ENCODE results near the gene INO80B.

Gene INO80B

DNA sequence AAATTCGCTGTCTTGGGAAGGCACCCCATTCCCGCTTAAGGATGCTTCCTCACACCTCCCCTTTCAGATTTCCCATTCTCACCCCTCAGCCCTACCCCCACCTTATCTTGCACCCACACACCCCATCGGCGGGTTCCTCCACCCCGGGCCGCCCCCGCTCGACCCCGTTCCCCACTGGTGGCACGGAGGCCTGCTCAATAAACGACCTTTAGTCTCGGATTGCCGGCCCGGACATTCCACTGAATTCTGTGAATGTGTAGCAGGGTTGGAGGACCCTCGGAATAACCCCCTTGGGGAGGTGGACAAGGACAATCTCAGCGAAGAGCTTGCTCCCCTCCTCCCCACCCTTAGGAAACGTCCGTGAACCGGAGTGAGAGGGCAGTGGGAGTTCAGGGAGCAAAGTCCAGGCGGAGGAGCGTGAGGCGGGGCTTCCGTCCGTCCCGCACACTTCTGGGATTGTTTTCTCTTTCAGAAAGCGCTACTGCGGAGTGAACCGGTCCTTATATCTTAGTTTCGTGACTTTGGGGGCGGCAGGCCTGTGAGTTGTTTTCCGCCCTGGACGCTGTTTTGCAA is 47.3 kb downstream of the INO80B start:
- DNase-seq (ENCODE audit: low read depth): no peak

DNA sequence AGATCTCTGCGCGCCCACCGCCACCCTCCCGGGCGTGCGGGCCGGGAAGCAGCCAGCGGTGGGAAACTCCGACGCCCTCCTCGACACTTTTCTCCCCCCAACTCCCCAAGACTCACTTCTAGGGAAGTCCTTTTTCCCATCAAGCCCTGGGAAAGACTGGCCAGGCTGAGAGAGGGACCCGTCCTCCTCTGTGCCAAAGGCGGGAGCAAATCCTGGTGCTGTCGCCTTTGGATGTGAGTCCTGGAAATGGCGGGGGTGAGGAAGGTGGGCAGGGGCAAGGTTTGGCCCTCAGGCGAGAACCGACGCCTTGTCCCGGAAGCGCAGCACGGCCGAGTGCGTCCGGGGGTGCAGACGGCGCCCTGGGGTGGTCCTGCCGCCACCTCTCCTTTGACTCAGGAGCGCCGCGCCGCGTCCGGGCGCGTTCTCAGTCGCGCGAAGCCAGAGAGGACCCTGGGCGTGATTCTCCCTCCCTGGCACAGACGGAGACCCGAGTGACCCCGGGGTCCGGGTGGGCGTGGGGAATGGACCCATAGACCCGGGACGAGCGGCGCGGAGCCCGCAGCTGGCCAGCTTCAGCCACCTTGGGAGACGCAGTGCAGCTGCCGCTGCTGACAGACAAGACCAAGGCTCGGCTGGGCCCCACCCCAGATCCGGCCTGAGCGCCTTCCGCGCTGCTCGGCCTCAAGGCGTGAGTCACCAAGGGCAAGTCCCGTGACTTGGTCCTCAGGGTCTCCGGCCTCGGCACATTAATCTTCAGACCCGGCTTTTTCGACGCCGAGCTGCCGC is 48.0 kb downstream of the INO80B start:
- DNase-seq (ENCODE audit: low read depth): no peak

DNA sequence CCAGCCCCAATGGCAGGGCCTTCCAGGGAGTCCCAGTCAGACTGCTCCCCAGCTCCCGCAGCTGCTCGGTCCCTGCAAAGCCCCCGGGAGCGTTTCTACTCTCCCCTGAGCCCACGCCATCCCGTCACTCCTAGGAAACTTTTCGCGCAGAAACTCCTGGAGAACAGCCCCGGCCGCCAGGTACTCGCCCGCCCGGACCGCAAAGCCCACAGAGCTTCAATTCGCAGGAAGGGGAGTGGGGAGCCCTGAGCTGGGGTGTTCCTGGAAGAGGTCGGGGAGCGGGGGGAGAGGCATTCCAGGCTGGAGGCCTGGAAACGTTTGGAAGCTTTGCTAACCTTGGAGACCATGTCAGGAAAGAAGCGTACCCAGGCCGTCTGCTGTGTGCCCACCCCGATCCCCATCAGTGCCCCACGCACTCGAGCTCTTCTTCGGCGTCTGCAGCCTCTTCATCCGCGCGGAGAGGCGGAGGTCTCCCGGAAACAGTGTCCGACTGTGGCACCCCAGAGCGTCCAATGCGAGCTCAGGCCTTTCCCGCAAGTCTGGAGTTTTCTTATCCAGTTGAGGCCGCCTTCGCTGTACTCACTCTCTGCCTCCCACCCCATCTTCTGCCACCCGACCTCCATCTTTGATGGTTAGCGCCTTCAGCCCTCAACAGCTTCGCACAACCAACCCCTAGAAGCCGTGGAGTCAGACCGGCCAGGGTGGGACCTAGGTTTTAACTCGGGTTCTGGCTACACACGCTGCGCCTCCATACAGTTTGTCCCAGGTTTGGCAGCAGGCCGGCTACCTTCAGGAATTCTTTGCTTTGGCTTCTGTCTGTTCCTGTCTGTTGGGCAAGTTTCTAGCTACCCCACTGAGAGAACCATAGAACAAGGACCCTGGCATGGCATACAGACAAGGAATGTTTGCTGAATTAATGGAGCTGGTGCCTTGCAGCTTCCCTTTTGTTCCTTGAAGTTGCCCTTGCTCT is 48.9 kb downstream of the INO80B start:
- DNase-seq (ENCODE audit: low read depth): no peak

DNA sequence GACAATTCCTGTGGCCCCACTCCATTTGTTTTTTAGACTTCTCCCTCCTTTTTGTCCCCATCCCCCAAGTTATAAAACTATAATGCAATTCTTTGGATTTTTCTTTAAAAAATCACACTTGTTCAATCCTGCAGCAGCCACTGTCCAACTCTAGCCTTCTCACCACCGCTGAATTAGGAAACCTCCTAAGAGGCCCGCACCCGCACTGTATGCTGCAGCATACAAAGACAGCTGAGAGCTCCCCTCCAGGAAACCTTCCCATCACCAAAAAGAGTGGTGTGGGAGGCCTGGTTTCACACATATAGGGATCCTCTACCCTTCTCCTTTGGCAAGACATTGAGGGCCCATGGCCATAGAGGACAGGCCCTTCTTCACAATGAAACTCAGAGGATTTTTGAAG is 49.7 kb downstream of the INO80B start:
- no peak for DNase-seq (ENCODE audit: low read depth)

DNA sequence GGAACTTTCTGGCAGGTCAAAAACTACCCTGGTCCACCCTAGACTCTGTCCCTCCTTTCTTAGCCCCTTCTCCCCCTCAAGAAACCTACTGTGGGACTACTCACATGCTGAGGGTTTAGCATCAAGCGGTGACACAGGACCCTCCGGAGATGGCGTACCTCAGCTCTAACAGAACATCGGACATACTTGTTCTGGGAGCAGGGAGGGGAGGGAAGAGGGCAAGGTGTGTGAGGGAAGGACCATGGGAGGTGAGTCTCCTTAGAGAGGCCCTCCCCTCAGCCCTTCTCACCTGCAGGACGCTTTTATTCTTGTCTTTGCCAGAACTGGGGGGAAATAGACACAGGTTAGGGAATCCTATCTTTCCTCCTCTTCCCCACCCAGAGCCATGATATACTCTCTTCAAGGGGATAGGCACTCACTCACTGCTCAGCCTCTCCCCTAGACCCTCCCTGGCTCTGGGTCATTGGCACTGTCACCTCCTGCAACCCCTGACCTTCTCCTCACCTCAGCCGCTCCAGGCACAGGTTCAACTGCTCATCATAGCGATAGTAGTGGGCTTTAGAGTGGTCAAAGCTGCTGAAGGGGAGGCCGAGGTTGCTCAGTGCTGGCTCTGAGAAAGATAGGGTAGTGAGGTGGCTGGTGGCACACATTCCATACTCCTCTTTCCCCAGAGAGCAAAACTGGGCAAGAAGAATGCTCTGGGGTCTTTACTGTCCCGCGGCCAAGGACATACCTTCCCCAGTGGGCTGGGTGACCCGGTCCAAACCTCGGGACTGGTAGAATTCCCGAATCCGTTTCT is 50.8 kb downstream of the INO80B start:
- no peak for DNase-seq (ENCODE audit: low read depth)

DNA sequence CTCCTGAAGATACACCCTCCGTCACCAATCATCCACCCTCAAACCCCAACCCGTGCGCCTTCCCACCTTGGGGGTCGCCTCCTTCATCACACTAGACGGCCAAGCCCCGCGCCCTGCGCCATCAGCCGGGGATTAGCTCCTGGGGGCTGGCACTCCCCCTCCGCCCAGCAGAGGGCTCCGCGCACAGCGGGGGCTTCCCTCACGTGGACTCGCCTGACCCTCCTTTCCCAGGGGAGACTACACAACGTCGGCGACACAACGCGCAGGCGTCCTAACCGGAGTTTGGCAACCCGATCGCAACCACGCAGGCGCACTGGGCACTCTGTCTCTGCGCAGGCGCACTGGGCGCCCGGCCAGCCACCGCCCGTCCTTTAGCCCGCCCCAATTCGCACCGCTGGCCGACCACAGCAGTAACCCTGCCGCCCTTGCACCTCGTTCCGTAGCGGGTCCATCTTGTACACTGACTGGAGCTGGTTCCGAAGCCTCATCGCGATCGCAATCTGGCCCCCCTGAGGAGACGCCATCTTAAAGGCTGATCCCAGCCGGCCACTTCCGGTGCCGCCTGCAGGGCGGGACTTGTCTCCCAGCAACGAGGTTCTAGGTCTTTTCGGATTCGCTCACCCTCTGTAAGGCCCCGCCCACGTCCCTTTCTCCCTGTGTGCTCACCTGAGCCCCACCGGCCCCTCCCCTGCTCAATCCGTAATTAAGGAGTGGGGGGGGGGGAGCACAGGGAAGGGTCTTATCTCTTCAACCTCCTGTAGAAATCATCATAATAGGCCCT is 52.4 kb downstream of the INO80B start, which contains the start of gene PCGF1:
Gene PCGF1, minus strand, starts transcription at position 551 of the 781 bp plus-strand sequence. Its CDS starts 27 bp downstream, at position 524.
- DNase-seq (ENCODE audit: low read depth): peak; percentile 97
